Fibroblast of the aortic adventitia (primary cell): ENCODE results near the gene CSNK1E. TPM values are rescaled to one million over a fixed set of nuclear protein-coding genes. Genes with fewer than 3 reads are reported as not detected.

Source experiments
- DNase-seq: peaks from one replicate; pipeline ENCODE4 v3.0.0-alpha.2; 2010; ENCODE audit warnings: low read depth
- H3K4me3 ChIP-seq: 2 replicates; pipeline ENCODE4 v1.5.1; 2011; ENCODE audit warnings: low read depth, mild to moderate bottlenecking, control low read depth, low read length, moderate library complexity
- CTCF ChIP-seq: IDR thresholded peaks from 2 replicates; pipeline ENCODE4 v1.5.1; 2011; ENCODE audit warnings: mild to moderate bottlenecking, low read length, control low read depth, inconsistent platforms; ENCODE audit not compliant: insufficient read depth
- total RNA-seq: library from RNA; depleted of rRNA; stranded (reverse); fragments of >200 nt; gene quantifications from 2 replicates; pipeline ENCODE4 v1.2.3, GENCODE V29; 2012; ENCODE audit warnings: low replicate concordance

CSNK1E gene
- total RNA-seq, 1 donor, result 94.7 TPM

- DNase-seq, result no peak
- no peak overlapping the region for H3K4me3 ChIP-seq
- no peak for TF ChIP-seq CTCF
Measured at GRCh38 chr22:38303974-38304373, 13.3 kb downstream of the CSNK1E start.

- no peak for DNase-seq
- no peak for TF ChIP-seq CTCF
- no peak overlapping the region for H3K4me3 ChIP-seq
Measured at GRCh38 chr22:38302906-38303305, 14.3 kb downstream of the CSNK1E start.

- DNase-seq, result no peak
- no peak overlapping the region for H3K4me3 ChIP-seq
- no peak for TF ChIP-seq CTCF
Measured at GRCh38 chr22:38300946-38301345, 16.3 kb downstream of the CSNK1E start.

- no peak overlapping the region for H3K4me3 ChIP-seq
- TF ChIP-seq CTCF, result no peak
- no peak for DNase-seq
Measured at GRCh38 chr22:38300197-38300945, 16.9 kb downstream of the CSNK1E start.

- DNase-seq, result no peak
- H3K4me3 ChIP-seq, result no peak overlapping the region
- no peak for TF ChIP-seq CTCF
Measured at GRCh38 chr22:38299770-38300102, 17.5 kb downstream of the CSNK1E start.

- DNase-seq, result peak; percentile 90
- H3K4me3 ChIP-seq, result no peak overlapping the region
- TF ChIP-seq CTCF, result peak; percentile 44
Measured at GRCh38 chr22:38298312-38299005, 18.8 kb downstream of the CSNK1E start.
